ENCODE data around the gene RAC2.

DNA sequence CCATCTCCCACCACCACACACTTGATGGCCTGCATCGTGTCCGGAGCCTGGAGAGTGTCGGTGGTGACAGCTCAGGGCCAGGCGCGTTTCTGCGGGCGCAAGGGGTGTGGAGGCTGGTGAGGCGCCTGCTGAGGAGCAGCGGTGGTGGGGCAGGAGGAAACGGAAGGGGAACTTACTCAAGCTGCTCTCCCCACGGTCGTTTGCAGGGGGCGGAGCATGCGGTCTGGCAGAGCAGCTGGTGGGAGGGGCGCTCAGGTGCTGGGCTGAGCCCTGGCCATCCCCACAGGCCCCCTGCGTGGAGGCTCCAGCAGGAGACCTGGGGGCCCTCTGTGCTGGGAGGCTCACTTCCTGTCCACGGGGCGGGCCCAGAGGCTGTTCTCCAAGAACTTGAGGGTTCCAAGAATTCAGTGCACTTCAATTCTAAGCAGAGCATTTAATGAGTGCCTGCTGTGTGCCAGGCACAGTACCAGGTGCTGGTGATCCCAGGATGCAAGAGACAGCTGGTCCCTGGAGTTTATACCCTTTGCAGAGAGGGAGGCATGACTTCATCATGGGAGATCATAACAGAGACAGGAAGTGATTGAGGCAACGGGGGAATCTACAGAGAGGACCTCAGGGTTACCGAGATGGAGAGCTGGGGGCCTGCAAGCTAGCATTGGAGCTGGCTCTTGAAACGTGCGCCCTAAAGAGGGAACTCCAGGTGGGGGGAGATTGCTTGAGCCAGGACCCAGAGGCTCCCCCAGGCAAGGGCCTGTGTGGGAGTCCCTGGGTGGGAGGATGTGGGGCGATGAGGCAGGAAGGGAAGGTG is at the start of gene RAC2:
- TF ChIP-seq POLR2A (IDR thresholded peaks at IDR 0.05) = no peak
- TF ChIP-seq, protein P1, sequence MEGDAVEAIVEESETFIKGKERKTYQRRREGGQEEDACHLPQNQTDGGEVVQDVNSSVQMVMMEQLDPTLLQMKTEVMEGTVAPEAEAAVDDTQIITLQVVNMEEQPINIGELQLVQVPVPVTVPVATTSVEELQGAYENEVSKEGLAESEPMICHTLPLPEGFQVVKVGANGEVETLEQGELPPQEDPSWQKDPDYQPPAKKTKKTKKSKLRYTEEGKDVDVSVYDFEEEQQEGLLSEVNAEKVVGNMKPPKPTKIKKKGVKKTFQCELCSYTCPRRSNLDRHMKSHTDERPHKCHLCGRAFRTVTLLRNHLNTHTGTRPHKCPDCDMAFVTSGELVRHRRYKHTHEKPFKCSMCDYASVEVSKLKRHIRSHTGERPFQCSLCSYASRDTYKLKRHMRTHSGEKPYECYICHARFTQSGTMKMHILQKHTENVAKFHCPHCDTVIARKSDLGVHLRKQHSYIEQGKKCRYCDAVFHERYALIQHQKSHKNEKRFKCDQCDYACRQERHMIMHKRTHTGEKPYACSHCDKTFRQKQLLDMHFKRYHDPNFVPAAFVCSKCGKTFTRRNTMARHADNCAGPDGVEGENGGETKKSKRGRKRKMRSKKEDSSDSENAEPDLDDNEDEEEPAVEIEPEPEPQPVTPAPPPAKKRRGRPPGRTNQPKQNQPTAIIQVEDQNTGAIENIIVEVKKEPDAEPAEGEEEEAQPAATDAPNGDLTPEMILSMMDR (IDR thresholded peaks at IDR 0.05 in 4 of 5, conservative IDR thresholded peaks at IDR 0.05 in 1 of 5) = no peak

Measured in gastrocnemius medialis (tissue), 4 donors.